RWPE1 (cell line): ENCODE measurements around the gene SLC16A5.
"Not testable (repeated sequence)": the region's sequence is repeated elsewhere in the genome, so short reads cannot be mapped to it uniquely, and the experiment has no call there.

Experiments used
- CTCF ChIA-PET: fragments of 350-600 bp; sonication (Branson Sonifier 250); formaldehyde crosslinking; extraction: SDS; loops from one replicate; lab custom pipeline; 2021; lab: Yijun Ruan, JAX
- POLR2A ChIA-PET: fragments of 400-600 bp; formaldehyde crosslinking; extraction: SDS; loops from one replicate; lab custom pipeline; 2020; ENCODE audit warnings: antibody characterized with exemption; ENCODE audit not compliant: low non-redundant PET; lab: Yijun Ruan, JAX
- DNase-seq: peaks from one replicate; pipeline ENCODE4 v3.0.0; 2012; ENCODE audit warnings: low spot score
- H3K27ac ChIP-seq: fragments of 450-650 bp; 2 replicates; pipeline ENCODE4 v1.5.1; 2017
- TF ChIP-seq, protein P1 (sequence below): fragments of 450-650 bp; conservative IDR thresholded peaks from 2 replicates; pipeline ENCODE4 v1.5.1; 2017; ENCODE audit warnings: low read depth, mild to moderate bottlenecking

The SLC16A5 gene

DNA sequence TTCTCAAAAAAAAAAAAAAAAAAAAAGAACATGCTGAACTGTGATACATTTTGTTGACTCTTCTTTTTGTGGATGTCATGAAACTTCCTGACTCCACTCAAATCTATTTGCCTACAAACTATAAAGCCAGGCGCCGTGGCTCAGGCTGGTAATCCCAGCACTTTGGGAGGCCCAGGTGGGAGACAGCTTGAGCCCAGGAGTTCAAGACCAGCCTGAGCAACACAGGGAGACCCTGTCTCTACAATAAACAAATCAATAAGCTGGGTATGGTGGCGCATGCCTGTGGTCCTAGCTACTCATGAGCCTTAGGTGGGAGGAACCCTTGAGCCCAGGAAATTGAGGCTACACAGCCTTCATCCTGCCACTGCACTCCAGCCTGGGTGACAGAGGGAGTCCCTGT lies 45.2 kb downstream of the SLC16A5 start:
- ChIA-PET CTCF (interaction anchor here (0.6 to 5.8 kb wide), 3 partner anchors 18 to 29 kb away, joined by 3 to 61 read pairs (median 3); no protein-coding TSS in a partner anchor), POLR2A (no interaction called here)
- peak overlapping the region; percentile 100 for H3K27ac ChIP-seq
- no peak for DNase-seq
- TF ChIP-seq, protein P1, sequence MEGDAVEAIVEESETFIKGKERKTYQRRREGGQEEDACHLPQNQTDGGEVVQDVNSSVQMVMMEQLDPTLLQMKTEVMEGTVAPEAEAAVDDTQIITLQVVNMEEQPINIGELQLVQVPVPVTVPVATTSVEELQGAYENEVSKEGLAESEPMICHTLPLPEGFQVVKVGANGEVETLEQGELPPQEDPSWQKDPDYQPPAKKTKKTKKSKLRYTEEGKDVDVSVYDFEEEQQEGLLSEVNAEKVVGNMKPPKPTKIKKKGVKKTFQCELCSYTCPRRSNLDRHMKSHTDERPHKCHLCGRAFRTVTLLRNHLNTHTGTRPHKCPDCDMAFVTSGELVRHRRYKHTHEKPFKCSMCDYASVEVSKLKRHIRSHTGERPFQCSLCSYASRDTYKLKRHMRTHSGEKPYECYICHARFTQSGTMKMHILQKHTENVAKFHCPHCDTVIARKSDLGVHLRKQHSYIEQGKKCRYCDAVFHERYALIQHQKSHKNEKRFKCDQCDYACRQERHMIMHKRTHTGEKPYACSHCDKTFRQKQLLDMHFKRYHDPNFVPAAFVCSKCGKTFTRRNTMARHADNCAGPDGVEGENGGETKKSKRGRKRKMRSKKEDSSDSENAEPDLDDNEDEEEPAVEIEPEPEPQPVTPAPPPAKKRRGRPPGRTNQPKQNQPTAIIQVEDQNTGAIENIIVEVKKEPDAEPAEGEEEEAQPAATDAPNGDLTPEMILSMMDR, result no peak

DNA sequence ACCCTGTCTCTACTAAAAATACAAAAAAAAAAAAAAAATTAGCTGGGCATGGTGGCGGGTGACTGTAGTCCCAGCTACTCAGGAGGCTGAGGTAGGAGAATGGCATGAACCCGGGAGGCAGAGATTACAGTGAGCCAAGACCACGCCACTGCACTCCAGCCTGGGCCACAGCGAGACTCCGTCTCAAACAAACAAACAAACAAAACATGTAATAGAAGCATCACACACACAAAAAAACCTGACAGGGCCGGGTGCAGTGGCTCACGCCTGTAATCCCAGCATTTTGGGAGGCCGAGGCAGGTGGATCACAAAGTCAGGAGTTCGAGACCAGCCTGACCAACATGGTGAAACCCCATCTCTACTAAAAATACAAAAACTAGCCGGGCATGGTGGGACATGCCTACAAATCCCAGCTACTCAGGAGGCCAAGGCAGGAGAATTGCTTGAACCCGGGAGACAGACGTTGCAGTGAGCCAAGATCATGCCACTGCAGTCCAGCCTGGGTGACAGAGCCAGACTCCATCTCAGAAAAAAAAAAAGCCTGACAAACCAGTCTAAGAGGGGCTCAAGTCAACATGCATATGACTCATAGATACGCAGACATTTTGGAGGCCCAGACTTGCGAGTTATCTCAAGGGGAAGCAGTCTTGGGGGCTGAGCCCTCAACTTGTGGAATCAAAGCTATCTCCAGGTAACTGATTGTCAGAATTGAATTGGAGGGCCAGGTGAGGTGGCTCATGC lies 46.0 kb downstream of the SLC16A5 start:
- POLR2A ChIA-PET, DNase-seq: not testable (repeated sequence)
- peak overlapping the region; percentile 100 for H3K27ac ChIP-seq
- CTCF ChIA-PET, result interaction anchor here (0.6 to 5.8 kb wide), 3 partner anchors 19 to 1047 kb away, joined by 3 to 61 read pairs (median 3); no protein-coding TSS in a partner anchor

DNA sequence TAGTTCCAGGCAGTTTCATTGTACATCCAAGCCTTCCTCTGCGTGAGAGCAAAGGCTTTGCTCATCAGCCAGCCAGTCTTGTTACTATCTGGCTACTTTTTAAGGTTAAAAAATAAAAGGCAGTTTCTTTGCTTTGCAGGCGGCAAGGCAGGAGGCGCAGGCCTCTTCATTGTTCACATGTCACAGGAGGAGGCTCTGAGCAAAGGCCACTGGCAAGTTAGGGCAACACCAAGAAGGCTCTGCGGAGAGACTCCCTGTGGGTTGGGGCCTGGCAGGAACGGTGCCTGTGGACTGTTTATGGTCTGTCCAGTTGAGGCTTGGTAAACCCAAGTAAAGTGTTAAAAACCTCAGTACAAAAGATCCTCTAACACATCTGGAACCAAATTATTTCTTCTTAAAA lies 47.7 kb downstream of the SLC16A5 start:
- DNase-seq, result no peak
- TF ChIP-seq, protein P1, result no peak
- ChIA-PET CTCF (interaction anchor here (5.8 kb wide), 1 partner anchor 21 kb away, joined by 61 read pairs; no protein-coding TSS in a partner anchor), POLR2A (no interaction called here)
- peak overlapping the region; percentile 67 for H3K27ac ChIP-seq

DNA sequence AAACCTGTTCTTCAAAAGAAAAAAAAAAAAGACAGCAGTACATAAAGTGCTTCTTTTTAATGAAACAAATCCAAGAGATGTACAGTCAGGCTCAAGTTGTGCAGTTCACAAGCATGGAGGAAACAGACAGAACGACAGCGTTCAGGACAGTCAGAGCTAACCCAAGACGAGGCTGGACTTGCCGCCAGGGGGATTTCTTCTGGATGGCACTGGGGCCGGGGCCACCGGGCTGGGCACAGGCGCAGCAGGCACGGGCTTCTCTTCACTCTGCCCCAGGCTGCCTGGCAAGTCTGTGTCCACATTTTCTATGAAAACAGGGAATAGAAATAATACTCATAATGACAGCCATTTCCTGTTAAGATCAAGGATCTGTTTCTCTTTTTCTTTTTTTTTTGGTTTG lies 48.2 kb downstream of the SLC16A5 start:
- H3K27ac ChIP-seq, result peak overlapping the region; percentile 67
- TF ChIP-seq, protein P1, result no peak
- no peak for DNase-seq
- ChIA-PET POLR2A (no interaction called here), CTCF (interaction anchor here (0.6 to 0.8 kb wide), 2 partner anchors 12 to 15 kb away, joined by 3 read pairs; no protein-coding TSS in a partner anchor)

GRCh38 chr17:75137762-75138161 lies 50.0 kb downstream of the SLC16A5 start:
- CTCF ChIA-PET, result interaction anchor here (0.6 to 1.0 kb wide), 4 partner anchors 8 to 767 kb away, joined by 3 read pairs; no protein-coding TSS in a partner anchor
- DNase-seq, POLR2A ChIA-PET: not testable (repeated sequence)
- H3K27ac ChIP-seq, result peak overlapping the region; percentile 42

DNA sequence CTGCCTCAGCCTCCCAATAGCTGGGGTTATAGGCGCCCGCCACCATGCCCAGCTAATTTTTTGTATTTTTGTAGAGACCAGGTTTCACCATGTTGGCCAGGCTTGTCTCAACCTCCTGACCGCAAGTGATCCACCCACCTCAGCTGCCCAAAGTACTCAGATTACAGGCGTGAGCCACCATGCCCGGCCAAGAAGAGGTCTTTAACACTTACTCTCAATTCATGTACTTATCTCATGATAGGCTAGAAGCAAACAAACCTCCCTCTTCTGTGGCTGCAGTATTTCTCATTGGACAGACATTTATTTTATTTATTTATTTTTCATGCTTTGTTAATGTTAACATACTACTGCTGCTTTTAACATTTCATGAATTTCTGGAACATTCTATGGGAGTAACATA lies 50.8 kb downstream of the SLC16A5 start:
- CTCF ChIA-PET, result interaction anchor here (1.4 kb wide), 1 partner anchor 24 kb away, joined by 6 read pairs; no protein-coding TSS in a partner anchor
- POLR2A ChIA-PET, result no interaction called here
- TF ChIP-seq, protein P1, result no peak
- H3K27ac ChIP-seq, result peak overlapping the region; percentile 42
- DNase-seq, result no peak

DNA sequence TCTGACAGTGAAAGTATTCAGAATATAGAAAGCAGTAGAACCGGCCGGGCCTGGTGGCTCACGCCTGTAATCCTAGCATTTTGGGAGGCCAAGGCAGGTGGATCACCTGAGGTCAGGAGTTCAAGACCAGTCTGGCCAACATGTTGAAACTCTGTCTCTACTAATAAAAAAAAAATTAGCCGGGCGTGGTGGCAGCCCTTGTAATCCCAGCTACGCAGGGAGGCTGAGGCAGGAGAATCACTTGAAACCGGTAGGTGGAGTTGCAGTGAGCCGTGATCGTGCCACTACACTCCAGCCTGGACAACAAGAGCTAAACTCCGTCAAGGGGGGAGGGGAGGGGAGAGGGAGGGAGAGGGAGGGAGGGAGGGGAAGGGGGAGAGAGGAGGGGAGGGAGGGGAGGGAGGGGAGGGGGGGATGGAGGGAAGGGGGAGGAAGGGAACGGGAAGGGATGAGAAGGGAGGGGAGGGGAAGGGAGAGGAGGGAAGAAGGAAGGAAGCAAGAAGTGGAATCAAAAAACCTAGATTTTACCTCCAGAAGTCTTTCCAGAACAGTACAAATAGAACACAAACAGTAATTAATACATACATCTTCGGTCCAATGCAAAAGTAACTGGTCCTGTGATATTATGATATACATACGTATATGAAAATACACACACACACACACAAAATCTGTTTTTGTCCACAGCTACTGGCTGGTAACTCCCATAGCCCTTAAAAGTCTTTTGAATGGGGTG lies 54.6 kb downstream of the SLC16A5 start:
- ChIA-PET POLR2A (no interaction called here), CTCF (no interaction called here)
- TF ChIP-seq, protein P1, result no peak
- no peak for DNase-seq
- peak overlapping the region; percentile 34; the same call in 1 of the 2 replicates for H3K27ac ChIP-seq
